ENCODE data around the gene DPP6. TPM values are rescaled to one million over a fixed set of nuclear protein-coding genes. Genes with fewer than 3 reads are reported as not detected.

The DPP6 gene
- total RNA-seq, 1 donor from 2014 or later = not detected

GRCh38 chr7:154584352-154585252, 532.4 kb downstream of the DPP6 start:
- no peak for DNase-seq (ENCODE audit: low read depth)

DNA sequence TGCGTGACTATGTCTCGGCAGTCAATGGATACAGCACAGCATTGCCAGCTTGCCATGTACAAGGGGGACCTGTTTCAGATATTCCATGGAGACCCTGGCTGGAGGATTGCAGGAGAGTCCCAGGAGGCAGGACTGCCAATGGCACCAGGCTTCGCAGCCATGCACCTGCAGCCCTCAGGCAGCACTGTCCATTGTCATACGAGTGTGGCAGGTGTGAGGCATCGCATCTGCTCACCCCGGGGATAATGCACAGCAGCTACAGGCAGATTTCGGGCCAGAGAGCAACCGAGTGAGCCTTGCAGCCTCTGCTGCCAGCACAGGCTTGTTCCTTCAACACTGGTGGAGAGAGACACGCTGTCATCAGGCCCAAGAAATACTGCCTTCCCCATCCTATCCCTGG, 535.6 kb downstream of the DPP6 start:
- no peak for DNase-seq (ENCODE audit: low read depth)

- DNase-seq (ENCODE audit: low read depth) = no peak
Measured at GRCh38 chr7:154591544-154591943, 539.3 kb downstream of the DPP6 start.

- no peak for DNase-seq (ENCODE audit: low read depth)
Measured at GRCh38 chr7:154592388-154592787, 540.2 kb downstream of the DPP6 start.

DNA sequence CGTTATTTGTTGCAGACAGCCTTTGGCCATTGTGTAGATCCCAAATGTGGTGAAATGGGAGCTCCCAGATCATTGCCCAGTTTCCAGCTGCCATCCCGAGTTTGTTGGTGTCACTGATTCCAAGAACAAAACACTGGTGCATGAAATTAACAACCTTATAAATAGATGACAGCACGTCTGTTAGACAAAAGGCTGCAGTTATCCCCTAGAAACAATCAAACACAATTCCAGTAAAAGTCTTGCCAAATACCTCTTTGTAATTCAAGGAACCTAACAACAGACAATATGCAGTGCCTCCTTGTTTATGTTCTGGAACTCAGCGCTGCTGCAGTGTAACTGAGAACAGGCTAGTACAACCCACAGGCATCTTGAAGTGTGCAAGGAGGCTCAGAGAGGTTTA, 546.2 kb downstream of the DPP6 start:
- DNase-seq (ENCODE audit: low read depth) = no peak

DNA sequence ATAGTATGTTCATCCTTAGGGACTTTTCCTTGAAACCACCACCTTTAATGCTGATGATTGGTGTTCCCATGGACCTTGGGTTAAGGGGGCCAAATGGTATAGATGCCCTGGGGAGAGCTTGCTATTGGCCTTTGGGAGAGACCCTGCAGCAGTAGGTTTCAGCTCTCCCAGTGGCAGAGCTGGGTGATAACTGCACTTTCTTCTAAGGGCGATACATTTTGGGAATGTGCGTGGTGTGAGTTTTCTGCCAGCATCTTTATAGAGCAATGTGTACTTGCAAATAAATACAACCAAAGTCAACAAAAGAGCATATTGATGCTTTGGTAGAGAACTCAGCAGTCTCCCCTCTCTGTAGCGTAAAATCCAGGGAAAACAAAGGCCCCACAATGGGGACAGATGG, 546.7 kb downstream of the DPP6 start:
- no peak for DNase-seq (ENCODE audit: low read depth)

DNA sequence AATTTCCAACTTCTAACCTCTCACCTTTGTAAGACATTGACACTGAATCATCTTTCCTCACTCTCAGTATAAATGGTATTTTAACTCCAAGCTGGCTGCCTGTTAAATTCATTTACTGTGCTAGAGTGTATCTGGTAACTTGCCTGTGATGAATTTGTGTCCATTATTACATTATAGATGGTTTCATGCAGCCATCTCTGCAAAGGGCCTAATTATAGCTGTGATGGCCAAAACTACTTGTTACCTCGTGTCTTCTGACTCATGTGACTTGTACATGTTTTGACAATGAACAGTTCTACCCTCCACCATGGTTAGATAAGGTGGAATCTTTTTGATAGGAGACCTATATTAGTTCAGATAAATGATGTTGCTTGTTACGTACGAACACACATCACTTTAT, 558.7 kb downstream of the DPP6 start:
- DNase-seq (ENCODE audit: low read depth) = no peak

DNA sequence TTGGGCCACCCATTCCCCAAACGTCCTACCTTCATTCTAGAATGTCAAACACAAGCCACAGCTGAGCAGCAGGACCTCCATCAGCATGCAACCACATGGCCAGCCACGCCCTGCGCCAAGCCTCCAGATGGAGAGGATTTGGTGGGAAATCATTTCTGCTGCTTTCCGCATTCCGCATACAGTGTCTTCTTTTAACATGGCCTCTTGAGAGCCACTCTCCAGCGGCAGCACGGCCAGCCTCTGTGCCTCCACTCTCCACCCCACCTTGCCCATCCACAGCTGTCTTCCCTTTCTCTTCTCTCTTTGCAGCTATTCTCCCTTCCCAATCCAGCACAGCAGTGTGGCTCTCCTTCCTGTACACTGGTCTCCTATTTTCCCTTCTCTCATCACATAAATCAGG, 561.6 kb downstream of the DPP6 start:
- DNase-seq (ENCODE audit: low read depth) = no peak

DNA sequence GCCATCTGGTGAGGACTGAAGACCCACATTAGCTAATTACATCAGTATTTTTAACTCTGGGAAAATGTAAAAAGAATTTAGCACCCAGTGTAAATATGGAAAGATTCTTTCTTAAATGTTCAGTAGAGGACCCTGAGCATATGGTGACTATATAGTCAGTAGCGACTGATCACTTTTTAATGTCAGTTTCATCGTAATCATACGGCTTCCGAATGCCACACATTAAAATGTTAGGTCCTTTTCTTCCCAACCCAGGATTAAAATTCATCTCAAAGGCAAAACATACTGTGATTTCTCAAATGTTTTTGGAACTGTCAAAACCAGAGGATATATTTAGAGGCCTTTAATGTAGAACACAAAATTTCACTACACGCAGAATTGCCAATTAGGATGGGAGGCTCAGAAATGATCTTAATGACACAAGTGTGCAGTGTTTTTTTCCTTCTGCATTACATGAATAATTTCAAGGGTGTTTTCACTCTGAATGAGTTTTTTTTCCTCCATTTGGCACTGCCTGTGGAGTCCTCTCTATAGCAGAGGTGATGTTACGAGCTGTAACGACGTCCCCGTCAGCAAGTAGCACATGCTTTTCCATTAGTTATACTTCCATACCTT, 568.0 kb downstream of the DPP6 start:
- no peak for DNase-seq (ENCODE audit: low read depth)

GRCh38 chr7:154623399-154623798, 571.2 kb downstream of the DPP6 start:
- no peak for DNase-seq (ENCODE audit: low read depth)

DNA sequence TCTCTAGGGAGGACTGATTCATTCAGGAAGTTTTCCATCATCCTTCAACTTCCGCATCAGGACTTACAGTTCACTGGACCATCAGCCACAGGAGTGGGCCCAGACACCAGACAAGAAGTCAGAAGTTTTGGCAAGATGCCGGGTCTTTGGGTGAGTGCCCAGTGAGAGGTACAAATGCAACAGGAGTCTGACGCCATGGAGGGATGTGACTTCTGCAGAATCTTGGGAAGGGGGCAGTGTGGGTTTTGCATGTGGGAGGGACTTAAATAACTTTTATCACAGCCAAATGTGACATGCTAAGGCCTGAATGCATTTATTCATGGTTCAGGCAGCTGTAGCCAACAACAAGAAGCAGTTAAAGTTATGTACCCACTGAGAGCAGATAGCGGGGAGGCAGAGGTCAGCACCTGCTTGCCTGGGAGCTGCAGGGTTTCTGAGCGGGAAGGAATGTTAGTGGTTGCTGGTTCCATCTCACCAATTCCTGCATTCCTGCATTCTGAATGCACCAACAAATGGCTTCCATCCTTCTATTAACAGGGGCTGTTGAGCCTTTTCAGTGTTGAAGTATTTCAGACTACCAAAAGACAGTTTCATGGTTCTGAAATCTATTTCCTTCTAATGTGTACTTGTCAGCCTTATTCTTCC, 575.6 kb downstream of the DPP6 start:
- no peak for DNase-seq (ENCODE audit: low read depth)

DNA sequence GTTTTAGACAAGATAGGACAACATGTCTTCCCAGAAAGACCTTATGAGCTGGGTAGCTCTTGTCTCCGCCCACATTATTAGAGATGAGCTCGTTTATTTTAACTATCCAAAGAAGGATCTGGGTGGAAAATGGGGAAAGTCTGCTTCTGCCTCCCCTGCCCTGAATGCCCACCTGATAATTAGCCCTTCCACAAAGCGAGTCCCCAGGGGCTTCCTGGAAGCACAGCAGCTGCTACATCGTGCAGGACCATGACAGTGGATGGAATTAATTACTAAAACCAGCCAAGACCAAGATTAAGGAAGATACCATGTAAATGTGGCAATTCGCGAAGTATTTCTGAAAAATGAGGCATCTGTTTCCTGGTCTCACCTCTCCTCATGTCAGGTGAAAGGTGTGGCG, 576.4 kb downstream of the DPP6 start:
- no peak for DNase-seq (ENCODE audit: low read depth)

- DNase-seq (ENCODE audit: low read depth) = no peak
Measured at GRCh38 chr7:154631162-154631561, 579.0 kb downstream of the DPP6 start.

- no peak for DNase-seq (ENCODE audit: low read depth)
Measured at GRCh38 chr7:154633641-154634040, 581.4 kb downstream of the DPP6 start.

DNA sequence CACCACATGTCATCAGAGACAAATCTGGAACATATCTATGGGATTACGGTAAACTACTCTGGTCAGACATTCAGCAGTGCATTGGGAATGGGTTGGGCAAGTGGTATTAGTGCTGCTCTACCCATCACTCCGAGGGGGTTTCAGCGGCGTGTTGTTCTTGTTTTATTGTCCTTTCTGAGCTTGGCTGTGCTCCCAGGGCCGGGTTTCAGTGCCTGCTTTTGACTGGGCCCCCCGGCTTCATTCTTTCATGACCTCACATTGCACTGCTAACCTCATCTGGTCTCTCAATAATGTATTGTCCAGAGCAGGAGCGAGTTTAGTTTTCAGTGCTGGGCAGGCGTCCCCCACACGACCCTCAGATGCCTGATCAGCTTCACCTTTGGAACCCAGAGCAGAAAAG, 586.1 kb downstream of the DPP6 start:
- no peak for DNase-seq (ENCODE audit: low read depth)

GRCh38 chr7:154640266-154640865, 588.2 kb downstream of the DPP6 start:
- DNase-seq (ENCODE audit: low read depth) = no peak

- DNase-seq (ENCODE audit: low read depth) = no peak
Measured at GRCh38 chr7:154640917-154641316, 588.7 kb downstream of the DPP6 start.

DNA sequence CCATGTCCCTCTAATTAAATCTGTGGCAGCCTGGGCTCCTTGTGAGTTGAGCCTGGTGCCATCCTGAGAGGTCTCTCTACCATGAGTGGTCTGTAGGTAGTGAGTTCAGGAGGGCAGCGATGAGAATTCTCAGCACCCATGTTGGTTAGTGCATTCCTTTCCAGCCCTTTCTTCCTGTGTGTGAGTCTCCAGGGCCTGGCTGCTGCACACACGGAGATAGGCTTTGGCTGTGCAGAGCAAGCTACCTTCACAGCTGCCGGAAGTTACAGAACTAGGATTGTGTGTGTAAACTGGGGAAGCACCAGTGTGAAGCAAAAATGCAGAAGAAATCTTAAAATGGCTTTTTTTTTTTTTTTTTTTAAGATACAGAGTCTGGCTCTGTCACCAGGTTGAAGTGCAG, 592.2 kb downstream of the DPP6 start:
- DNase-seq (ENCODE audit: low read depth) = no peak

GRCh38 chr7:154646126-154647013, 594.2 kb downstream of the DPP6 start:
- DNase-seq (ENCODE audit: low read depth) = no peak

- DNase-seq (ENCODE audit: low read depth) = no peak
Measured at GRCh38 chr7:154647625-154648024, 595.4 kb downstream of the DPP6 start.

GRCh38 chr7:154649015-154649414, 596.8 kb downstream of the DPP6 start:
- DNase-seq (ENCODE audit: low read depth) = no peak
